GM23338 (cell line): ENCODE data around the gene STKLD1. TPM values are rescaled to one million over a fixed set of nuclear protein-coding genes. Genes with fewer than 3 reads are reported as not detected.
"Not testable (repeated sequence)": the region's sequence is repeated elsewhere in the genome, so short reads cannot be mapped to it uniquely, and the experiment has no call there.

Source experiments
- ATAC-seq: fragments of 200-7000 bp; cut with Tn5 transposase; 3 replicates; pipeline ENCODE4 v1.9.1; 2020
- DNase-seq: peaks from one replicate; pipeline ENCODE4 v3.0.0-alpha.2; 2015; ENCODE audit warnings: low spot score
- H2AFZ ChIP-seq: fragments of 200-600 bp; sonication (generic); 2 replicates; pipeline ENCODE4 v1.8.0; 2016; ENCODE audit warnings: antibody characterized with exemption, mild to moderate bottlenecking, moderate library complexity
- H3F3A ChIP-seq: fragments of 200-600 bp; sonication (generic); replicated peaks from 2 replicates; pipeline ENCODE4 v1.8.0; 2017; ENCODE audit warnings: antibody characterized with exemption, mixed run types, low read depth
- H3K27ac ChIP-seq: fragments of 200-600 bp; sonication (generic); 2 replicates; pipeline ENCODE4 v1.6.1; 2016; ENCODE audit warnings: low read depth
- H3K27me3 ChIP-seq: fragments of 200-600 bp; sonication (generic); 2 replicates; pipeline ENCODE4 v1.8.0; 2016; ENCODE audit warnings: mild to moderate bottlenecking, mixed run types, moderate library complexity; ENCODE audit not compliant: insufficient read depth
- H3K36me3 ChIP-seq: fragments of 200-600 bp; sonication (generic); 2 replicates; pipeline ENCODE4 v1.8.0; 2016; ENCODE audit warnings: mild to moderate bottlenecking; ENCODE audit not compliant: insufficient read depth
- H3K4me1 ChIP-seq: fragments of 200-600 bp; sonication (generic); 2 replicates; pipeline ENCODE4 v1.8.0; 2016; ENCODE audit warnings: mild to moderate bottlenecking, moderate library complexity; ENCODE audit not compliant: insufficient read depth
- H3K4me2 ChIP-seq: fragments of 200-600 bp; sonication (generic); 2 replicates; pipeline ENCODE4 v1.7.1; 2017; ENCODE audit warnings: mixed run types
- H3K4me3 ChIP-seq: fragments of 200-600 bp; sonication (generic); 2 replicates; pipeline ENCODE4 v1.6.1; 2016; ENCODE audit warnings: mixed run types
- H3K79me2 ChIP-seq: fragments of 200-600 bp; sonication (generic); replicated peaks from 2 replicates; pipeline ENCODE4 v1.8.0; 2017; ENCODE audit warnings: mild to moderate bottlenecking; ENCODE audit not compliant: insufficient read depth
- H3K9me2 ChIP-seq: fragments of 200-600 bp; sonication (generic); 2 replicates; pipeline ENCODE4 v1.8.0; 2017; ENCODE audit not compliant: insufficient read depth
- H4K20me1 ChIP-seq: fragments of 200-600 bp; sonication (generic); replicated peaks from 2 replicates; pipeline ENCODE4 v1.8.0; 2017; ENCODE audit warnings: mild to moderate bottlenecking; ENCODE audit not compliant: insufficient read depth
- H3K27ac Mint-ChIP-seq: 2 replicates; pipeline ENCODE4 v1.8.0; 2020; ENCODE audit warnings: inconsistent platforms, mild to moderate bottlenecking, moderate library complexity, mixed read lengths
- H3K27me3 Mint-ChIP-seq: 3 replicates; pipeline ENCODE4 v1.8.0; 2022; ENCODE audit warnings: low read depth, mild to moderate bottlenecking, moderate library complexity, mixed read lengths, inconsistent platforms; ENCODE audit not compliant: insufficient read depth, poor library complexity
- H3K36me3 Mint-ChIP-seq: 3 replicates; pipeline ENCODE4 v1.8.0; 2021; ENCODE audit warnings: low read depth, mild to moderate bottlenecking, inconsistent platforms, moderate library complexity, mixed read lengths
- H3K4me1 Mint-ChIP-seq: 3 replicates; pipeline ENCODE4 v1.8.0; 2020; ENCODE audit warnings: mild to moderate bottlenecking, inconsistent platforms, mixed read lengths
- H3K4me3 Mint-ChIP-seq: 3 replicates; pipeline ENCODE4 v1.8.0; 2021; ENCODE audit warnings: moderate library complexity, mild to moderate bottlenecking, inconsistent platforms, mixed read lengths
- H3K9me3 Mint-ChIP-seq: 3 replicates; pipeline ENCODE4 v1.8.0; 2020; ENCODE audit warnings: moderate library complexity, mild to moderate bottlenecking, inconsistent platforms, mixed read lengths
- CREB1 ChIP-seq: fragments of 250-450 bp; sonication (Bioruptor Pico); IDR thresholded peaks from 2 replicates; pipeline ENCODE4 v1.5.0; 2020; ENCODE audit warnings: low read depth, mild to moderate bottlenecking, moderate library complexity
- ETS1 ChIP-seq: IDR thresholded peaks from 2 replicates; pipeline ENCODE4 v1.6.1; 2016; ENCODE audit warnings: antibody characterized with exemption
- JUNB ChIP-seq: IDR thresholded peaks from one replicate; pipeline ENCODE4 v1.6.1; 2016; ENCODE audit warnings: antibody characterized with exemption; ENCODE audit not compliant: unreplicated experiment
- REST ChIP-seq: IDR thresholded peaks from one replicate; pipeline ENCODE4 v1.6.1; 2018; ENCODE audit warnings: antibody characterized with exemption; ENCODE audit not compliant: unreplicated experiment
- STAT1 ChIP-seq: IDR thresholded peaks from one replicate; pipeline ENCODE4 v1.6.1; 2016; ENCODE audit warnings: antibody characterized with exemption; ENCODE audit not compliant: unreplicated experiment
- polyA plus RNA-seq: library from polyadenylated mRNA; unstranded; fragments of >200 nt; fragmentation: Nextera tagmentation; extraction: Ambion mirVana; gene quantifications from 2 replicates; pipeline ENCODE4 v1.2.1, GENCODE V29; 2016
- total RNA-seq: library from RNA; depleted of rRNA; stranded (reverse); fragments of >200 nt; shearing (Covaris generic); gene quantifications from 2 replicates; pipeline ENCODE4 v1.2.3, GENCODE V29; 2014
- TF ChIP-seq, protein P1 (sequence below): fragments of 250-450 bp; sonication (Bioruptor Pico); IDR thresholded peaks from 2 replicates; pipeline ENCODE4 v1.5.0; 2020; ENCODE audit warnings: mild to moderate bottlenecking, moderate library complexity
- TF ChIP-seq, protein P2 (sequence below), 2 experiments: fragments of 200-600 bp in 1 of 2; sonication (generic) in 1 of 2; conservative IDR thresholded peaks; 2 replicates each; pipeline versions ENCODE4 v1.5.1 to v1.6.1; 2016 to 2017; ENCODE audit warnings: antibody characterized with exemption in 2 of 2, low read depth in 2 of 2, mild to moderate bottlenecking in 2 of 2, moderate library complexity in 1 of 2

Gene STKLD1
- total and polyA plus RNA-seq, 2 experiments from 2014 or later, result 0.57 TPM; not detected in 1

DNA sequence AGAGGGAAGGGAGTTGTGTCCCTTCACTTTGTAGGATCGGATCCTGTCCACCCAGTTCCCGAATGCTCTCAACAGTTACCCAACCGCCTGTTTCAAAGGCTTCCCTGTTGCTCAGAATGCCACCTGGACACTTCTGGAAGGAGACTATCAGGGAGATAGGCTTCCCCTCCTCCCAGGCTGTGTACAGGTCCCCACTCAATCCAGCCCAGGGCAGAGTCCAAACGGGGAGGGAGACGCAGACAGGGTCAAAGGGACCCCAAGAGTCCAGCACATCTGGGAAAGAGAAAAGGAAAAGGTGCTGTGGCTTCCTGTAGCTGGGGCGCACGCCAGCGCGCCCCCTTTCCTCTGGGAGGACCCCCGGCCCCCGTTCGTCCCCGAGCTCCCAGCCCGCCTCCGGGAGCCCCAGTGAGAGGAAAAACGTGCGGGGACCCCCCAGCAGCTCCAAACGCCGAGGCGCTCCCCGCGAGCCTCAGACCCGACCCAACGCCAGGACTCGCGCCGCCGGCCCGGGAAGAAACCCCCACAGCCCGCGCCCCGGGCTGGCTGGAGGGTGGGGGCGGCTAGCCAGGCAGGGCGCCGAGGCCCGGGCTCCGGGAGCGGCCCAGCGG, 946 bp upstream of the STKLD1 start:
- TF ChIP-seq, protein P1, sequence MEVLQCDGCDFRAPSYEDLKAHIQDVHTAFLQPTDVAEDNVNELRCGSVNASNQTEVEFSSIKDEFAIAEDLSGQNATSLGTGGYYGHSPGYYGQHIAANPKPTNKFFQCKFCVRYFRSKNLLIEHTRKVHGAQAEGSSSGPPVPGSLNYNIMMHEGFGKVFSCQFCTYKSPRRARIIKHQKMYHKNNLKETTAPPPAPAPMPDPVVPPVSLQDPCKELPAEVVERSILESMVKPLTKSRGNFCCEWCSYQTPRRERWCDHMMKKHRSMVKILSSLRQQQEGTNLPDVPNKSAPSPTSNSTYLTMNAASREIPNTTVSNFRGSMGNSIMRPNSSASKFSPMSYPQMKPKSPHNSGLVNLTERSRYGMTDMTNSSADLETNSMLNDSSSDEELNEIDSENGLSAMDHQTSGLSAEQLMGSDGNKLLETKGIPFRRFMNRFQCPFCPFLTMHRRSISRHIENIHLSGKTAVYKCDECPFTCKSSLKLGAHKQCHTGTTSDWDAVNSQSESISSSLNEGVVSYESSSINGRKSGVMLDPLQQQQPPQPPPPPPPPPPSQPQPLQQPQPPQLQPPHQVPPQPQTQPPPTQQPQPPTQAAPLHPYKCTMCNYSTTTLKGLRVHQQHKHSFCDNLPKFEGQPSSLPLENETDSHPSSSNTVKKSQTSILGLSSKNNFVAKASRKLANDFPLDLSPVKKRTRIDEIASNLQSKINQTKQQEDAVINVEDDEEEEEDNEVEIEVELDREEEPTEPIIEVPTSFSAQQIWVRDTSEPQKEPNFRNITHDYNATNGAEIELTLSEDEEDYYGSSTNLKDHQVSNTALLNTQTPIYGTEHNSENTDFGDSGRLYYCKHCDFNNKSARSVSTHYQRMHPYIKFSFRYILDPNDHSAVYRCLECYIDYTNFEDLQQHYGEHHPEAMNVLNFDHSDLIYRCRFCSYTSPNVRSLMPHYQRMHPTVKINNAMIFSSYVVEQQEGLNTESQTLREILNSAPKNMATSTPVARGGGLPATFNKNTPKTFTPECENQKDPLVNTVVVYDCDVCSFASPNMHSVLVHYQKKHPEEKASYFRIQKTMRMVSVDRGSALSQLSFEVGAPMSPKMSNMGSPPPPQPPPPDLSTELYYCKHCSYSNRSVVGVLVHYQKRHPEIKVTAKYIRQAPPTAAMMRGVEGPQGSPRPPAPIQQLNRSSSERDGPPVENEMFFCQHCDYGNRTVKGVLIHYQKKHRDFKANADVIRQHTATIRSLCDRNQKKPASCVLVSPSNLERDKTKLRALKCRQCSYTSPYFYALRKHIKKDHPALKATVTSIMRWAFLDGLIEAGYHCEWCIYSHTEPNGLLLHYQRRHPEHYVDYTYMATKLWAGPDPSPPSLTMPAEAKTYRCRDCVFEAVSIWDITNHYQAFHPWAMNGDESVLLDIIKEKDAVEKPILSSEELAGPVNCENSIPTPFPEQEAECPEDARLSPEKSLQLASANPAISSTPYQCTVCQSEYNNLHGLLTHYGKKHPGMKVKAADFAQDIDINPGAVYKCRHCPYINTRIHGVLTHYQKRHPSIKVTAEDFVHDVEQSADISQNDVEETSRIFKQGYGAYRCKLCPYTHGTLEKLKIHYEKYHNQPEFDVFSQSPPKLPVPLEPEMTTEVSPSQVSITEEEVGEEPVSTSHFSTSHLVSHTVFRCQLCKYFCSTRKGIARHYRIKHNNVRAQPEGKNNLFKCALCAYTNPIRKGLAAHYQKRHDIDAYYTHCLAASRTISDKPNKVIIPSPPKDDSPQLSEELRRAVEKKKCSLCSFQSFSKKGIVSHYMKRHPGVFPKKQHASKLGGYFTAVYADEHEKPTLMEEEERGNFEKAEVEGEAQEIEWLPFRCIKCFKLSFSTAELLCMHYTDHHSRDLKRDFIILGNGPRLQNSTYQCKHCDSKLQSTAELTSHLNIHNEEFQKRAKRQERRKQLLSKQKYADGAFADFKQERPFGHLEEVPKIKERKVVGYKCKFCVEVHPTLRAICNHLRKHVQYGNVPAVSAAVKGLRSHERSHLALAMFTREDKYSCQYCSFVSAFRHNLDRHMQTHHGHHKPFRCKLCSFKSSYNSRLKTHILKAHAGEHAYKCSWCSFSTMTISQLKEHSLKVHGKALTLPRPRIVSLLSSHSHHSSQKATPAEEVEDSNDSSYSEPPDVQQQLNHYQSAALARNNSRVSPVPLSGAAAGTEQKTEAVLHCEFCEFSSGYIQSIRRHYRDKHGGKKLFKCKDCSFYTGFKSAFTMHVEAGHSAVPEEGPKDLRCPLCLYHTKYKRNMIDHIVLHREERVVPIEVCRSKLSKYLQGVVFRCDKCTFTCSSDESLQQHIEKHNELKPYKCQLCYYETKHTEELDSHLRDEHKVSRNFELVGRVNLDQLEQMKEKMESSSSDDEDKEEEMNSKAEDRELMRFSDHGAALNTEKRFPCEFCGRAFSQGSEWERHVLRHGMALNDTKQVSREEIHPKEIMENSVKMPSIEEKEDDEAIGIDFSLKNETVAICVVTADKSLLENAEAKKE (CRISPR knock-in tag), result no peak
- TF ChIP-seq CREB1 (no peak), JUNB (no peak), ETS1 (no peak), REST (no peak), STAT1 (no peak)
- TF ChIP-seq, protein P2, sequence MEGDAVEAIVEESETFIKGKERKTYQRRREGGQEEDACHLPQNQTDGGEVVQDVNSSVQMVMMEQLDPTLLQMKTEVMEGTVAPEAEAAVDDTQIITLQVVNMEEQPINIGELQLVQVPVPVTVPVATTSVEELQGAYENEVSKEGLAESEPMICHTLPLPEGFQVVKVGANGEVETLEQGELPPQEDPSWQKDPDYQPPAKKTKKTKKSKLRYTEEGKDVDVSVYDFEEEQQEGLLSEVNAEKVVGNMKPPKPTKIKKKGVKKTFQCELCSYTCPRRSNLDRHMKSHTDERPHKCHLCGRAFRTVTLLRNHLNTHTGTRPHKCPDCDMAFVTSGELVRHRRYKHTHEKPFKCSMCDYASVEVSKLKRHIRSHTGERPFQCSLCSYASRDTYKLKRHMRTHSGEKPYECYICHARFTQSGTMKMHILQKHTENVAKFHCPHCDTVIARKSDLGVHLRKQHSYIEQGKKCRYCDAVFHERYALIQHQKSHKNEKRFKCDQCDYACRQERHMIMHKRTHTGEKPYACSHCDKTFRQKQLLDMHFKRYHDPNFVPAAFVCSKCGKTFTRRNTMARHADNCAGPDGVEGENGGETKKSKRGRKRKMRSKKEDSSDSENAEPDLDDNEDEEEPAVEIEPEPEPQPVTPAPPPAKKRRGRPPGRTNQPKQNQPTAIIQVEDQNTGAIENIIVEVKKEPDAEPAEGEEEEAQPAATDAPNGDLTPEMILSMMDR (conservative IDR thresholded peaks at IDR 0.05; ENCODE audit: low read depth in 2 of 2), result peak; percentile 37 to 55
- H3K27ac Mint-ChIP-seq, result peak overlapping the region; percentile 91
- peaks cover 41% of the 10 kb centered on the region for H4K20me1 ChIP-seq
- peaks cover 53% of the 10 kb centered on the region for H3K79me2 ChIP-seq
- peaks cover 17% of the 10 kb centered on the region for H3K4me1 Mint-ChIP-seq
- H3K4me1 ChIP-seq, result peaks cover 10% of the 10 kb centered on the region; the same call in 1 of the 2 replicates
- peaks cover 30% of the 10 kb centered on the region for H3K36me3 Mint-ChIP-seq
- peaks cover 7% of the 10 kb centered on the region; the same call in 1 of the 2 replicates for H3K36me3 ChIP-seq
- H3K27me3 ChIP-seq, result peaks cover 13% of the 10 kb centered on the region
- H3K4me3 ChIP-seq, result peak overlapping the region; percentile 98
- peaks cover 29% of the 10 kb centered on the region for H3K27me3 Mint-ChIP-seq
- peaks cover 14% of the 10 kb centered on the region; the same call in 2 of the 3 replicates for H3K9me3 Mint-ChIP-seq
- H3K4me3 Mint-ChIP-seq, result peak overlapping the region; percentile 98
- H3K27ac ChIP-seq, result no peak overlapping the region; the same call in 1 of the 2 replicates
- H3K4me2 ChIP-seq, result peak overlapping the region; percentile 90
- no peaks in the 10 kb centered on the region for H3K9me2 ChIP-seq
- DNase-seq, result peak; percentile 47
- peak; percentile 24 for ATAC-seq
- H3F3A ChIP-seq, result no peaks in the 10 kb centered on the region
- no peak overlapping the region for H2AFZ ChIP-seq

DNA sequence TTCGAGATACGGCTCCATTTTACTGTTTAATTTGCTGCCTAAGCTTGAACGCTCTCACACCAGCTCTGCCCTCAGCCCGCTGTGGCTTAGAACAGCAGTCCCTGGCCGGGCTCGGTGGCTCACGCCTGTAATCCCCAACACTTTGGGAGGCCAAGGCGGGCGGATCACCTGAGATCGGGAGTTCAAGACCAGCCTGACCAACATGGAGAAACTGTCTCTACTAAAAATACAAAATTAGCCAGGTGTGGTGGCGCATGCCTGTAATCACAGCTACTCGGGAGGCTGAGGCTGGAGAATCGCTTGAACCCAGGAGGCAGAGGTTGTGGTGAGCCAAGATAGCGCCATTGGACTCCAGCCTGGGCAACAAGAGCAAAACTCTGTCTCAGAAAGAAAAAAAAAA, 1.1 kb downstream of the STKLD1 start:
- Histone ChIP-seq H4K20me1 (peaks cover 27% of the 10 kb centered on the region), H3K79me2 (peaks cover 33% of the 10 kb centered on the region), H3K27me3 (peaks cover 13% of the 10 kb centered on the region)
- Mint-ChIP-seq H3K9me3 (peaks cover 14% of the 10 kb centered on the region; the same call in 2 of the 3 replicates), H3K36me3 (peaks cover 16% of the 10 kb centered on the region), H3K27me3 (peaks cover 29% of the 10 kb centered on the region), H3K4me3 (peak overlapping the region; percentile 56)
- not testable (repeated sequence) for H2AFZ ChIP-seq, H3K4me3 ChIP-seq, H3K9me2 ChIP-seq, H3K36me3 ChIP-seq, H3F3A ChIP-seq, H3K4me1 ChIP-seq, H3K4me1 Mint-ChIP-seq, DNase-seq, H3K27ac ChIP-seq, H3K27ac Mint-ChIP-seq, ATAC-seq, H3K4me2 ChIP-seq
